GM23248 (cell line): ENCODE measurements around the gene NTMT1. TPM values are rescaled to one million over a fixed set of nuclear protein-coding genes. Genes with fewer than 3 reads are reported as not detected.

ENCODE experiments used
- DNase-seq: peaks from one replicate; pipeline ENCODE4 v3.0.0-alpha.2; 2015
- H2AFZ ChIP-seq: fragments of 200-600 bp; sonication (generic); 2 replicates; pipeline ENCODE4 v1.6.1; 2016; ENCODE audit warnings: antibody characterized with exemption
- H3F3A ChIP-seq: fragments of 200-600 bp; sonication (generic); 2 replicates; pipeline ENCODE4 v1.6.1; 2016; ENCODE audit warnings: mild to moderate bottlenecking, antibody characterized with exemption, mixed run types; ENCODE audit not compliant: insufficient read depth
- H3K27ac ChIP-seq: fragments of 200-600 bp; sonication (generic); 2 replicates; pipeline ENCODE4 v1.5.1; 2016; ENCODE audit warnings: mild to moderate bottlenecking
- H3K27me3 ChIP-seq: fragments of 200-600 bp; sonication (generic); replicated peaks from 2 replicates; pipeline ENCODE4 v1.6.1; 2016; ENCODE audit warnings: mild to moderate bottlenecking; ENCODE audit not compliant: insufficient read depth
- H3K36me3 ChIP-seq: fragments of 200-600 bp; sonication (generic); 2 replicates; pipeline ENCODE4 v1.6.1; 2016; ENCODE audit warnings: low read depth, mild to moderate bottlenecking
- H3K4me1 ChIP-seq: fragments of 200-600 bp; sonication (generic); 2 replicates; pipeline ENCODE4 v1.6.1; 2016; ENCODE audit warnings: mild to moderate bottlenecking; ENCODE audit not compliant: insufficient read depth
- H3K4me2 ChIP-seq: fragments of 200-600 bp; sonication (generic); one replicate; pipeline ENCODE4 v1.6.1; 2016; ENCODE audit warnings: mild to moderate bottlenecking; ENCODE audit not compliant: unreplicated experiment
- H3K4me3 ChIP-seq: fragments of 200-600 bp; sonication (generic); 2 replicates; pipeline ENCODE4 v1.5.1; 2016; ENCODE audit warnings: mild to moderate bottlenecking
- H3K79me2 ChIP-seq: fragments of 200-600 bp; sonication (generic); 2 replicates; pipeline ENCODE4 v1.6.1; 2016; ENCODE audit warnings: mild to moderate bottlenecking; ENCODE audit not compliant: insufficient read depth
- H3K9ac ChIP-seq: fragments of 200-600 bp; sonication (generic); 2 replicates; pipeline ENCODE4 v1.6.1; 2016; ENCODE audit warnings: mild to moderate bottlenecking
- H3K9me2 ChIP-seq: fragments of 200-600 bp; sonication (generic); 2 replicates; pipeline ENCODE4 v1.6.1; 2016; ENCODE audit warnings: mixed run types, mild to moderate bottlenecking, moderate library complexity; ENCODE audit not compliant: insufficient read depth
- H3K9me3 ChIP-seq: fragments of 200-600 bp; sonication (generic); one replicate; pipeline ENCODE4 v1.6.1; 2017; ENCODE audit warnings: low read depth
- H4K20me1 ChIP-seq: fragments of 200-600 bp; sonication (generic); 2 replicates; pipeline ENCODE4 v1.6.0; 2016; ENCODE audit not compliant: insufficient read depth
- EZH2 ChIP-seq: fragments of 200-600 bp; sonication (generic); IDR thresholded peaks from 2 replicates; pipeline ENCODE4 v1.6.1; 2018; ENCODE audit warnings: antibody characterized with exemption, mild to moderate bottlenecking; ENCODE audit not compliant: insufficient read depth, poor library complexity, severe bottlenecking
- EZH2phosphoT487 ChIP-seq: fragments of 200-600 bp; sonication (generic); IDR thresholded peaks from 2 replicates; pipeline ENCODE4 v1.6.1; 2018; ENCODE audit warnings: antibody characterized with exemption, moderate library complexity, mild to moderate bottlenecking, low read depth; ENCODE audit not compliant: insufficient read depth
- WGBS, 2 experiments: methylation state at CpG; one replicate each; pipeline ENCODE4 v1.1.6; 2015 to 2017; ENCODE audit warnings: low lambda C conversion rate in 2 of 2, low coverage in 1 of 2; ENCODE audit errors: missing lambda C conversion rate in 2 of 2; 5-methylcytosine and 5-hydroxymethylcytosine counted together
- in situ Hi-C: fragments of 300-500 bp; cut with MboI; formaldehyde crosslinking; loops from 2 replicates; pipeline ENCODE4 v1.15.0; 2020
- polyA plus RNA-seq: library from polyadenylated mRNA; unstranded; fragments of >200 nt; fragmentation: Nextera tagmentation; extraction: Ambion mirVana; gene quantifications from 2 replicates; pipeline ENCODE4 v1.2.1, GENCODE V29; 2016
- total RNA-seq: library from RNA; depleted of rRNA; stranded (reverse); fragments of >200 nt; shearing (Covaris generic); gene quantifications from 2 replicates; pipeline ENCODE4 v1.2.3, GENCODE V29; 2014; rRNA removed

Gene NTMT1, protein sequence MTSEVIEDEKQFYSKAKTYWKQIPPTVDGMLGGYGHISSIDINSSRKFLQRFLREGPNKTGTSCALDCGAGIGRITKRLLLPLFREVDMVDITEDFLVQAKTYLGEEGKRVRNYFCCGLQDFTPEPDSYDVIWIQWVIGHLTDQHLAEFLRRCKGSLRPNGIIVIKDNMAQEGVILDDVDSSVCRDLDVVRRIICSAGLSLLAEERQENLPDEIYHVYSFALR
- total RNA-seq = 32.6 and 44.5 TPM in 2 replicates
- polyA plus RNA-seq = 115 TPM in 2 replicates

DNA sequence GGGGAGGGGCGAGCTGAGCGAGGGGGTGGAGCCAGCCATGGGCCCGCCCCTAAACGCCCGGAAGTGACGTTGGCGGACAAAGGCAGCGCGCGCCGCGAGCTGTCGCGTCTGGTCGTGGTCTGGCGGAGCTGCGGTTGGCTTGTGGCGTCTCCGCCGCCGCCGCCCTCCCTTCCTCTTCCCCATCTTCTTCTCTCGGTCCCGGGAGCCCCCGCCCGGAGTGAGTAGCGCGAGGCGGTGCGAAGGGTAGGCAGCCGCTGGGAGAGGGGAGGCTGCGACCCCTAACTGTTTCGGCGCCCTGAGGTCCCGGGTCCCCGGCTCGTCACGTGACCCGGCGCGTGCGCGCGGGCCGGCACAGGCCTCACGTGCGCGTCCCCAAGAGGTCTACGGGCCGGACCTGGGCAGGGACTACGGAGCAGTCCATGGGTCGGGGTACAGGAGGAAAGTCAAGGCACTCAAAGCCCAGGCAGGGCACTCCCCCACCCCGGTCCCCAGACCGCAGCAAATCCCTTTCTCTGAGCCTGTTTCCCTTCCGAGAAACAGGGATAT, at the start of gene NTMT1:
TSS of gene NTMT1 (plus strand) at position 85 of the 546 bp plus-strand sequence. CDS start 6,541 bp downstream, outside the sequence.
- peak within 1 kb of the TSS; percentile 41 for H2AFZ ChIP-seq
- H3K27ac ChIP-seq = peak within 1 kb of the TSS; percentile 96
- peaks cover 40% of the 10 kb centered on the region for H3F3A ChIP-seq
- H3K4me3 ChIP-seq = peak within 1 kb of the TSS; percentile 85
- 0 to 2% methylated on average over 31 to 53 of the region's 55 CpGs for WGBS, 2 experiments
- H3K9ac ChIP-seq = peak within 1 kb of the TSS; percentile 94
- H3K9me3 ChIP-seq = no peaks in the 10 kb centered on the region
- peak within 1 kb of the TSS; percentile 98 for H3K4me2 ChIP-seq
- TF ChIP-seq EZH2 (no peak), EZH2phosphoT487 (no peak)
- H3K4me1 ChIP-seq = peaks cover 38% of the 10 kb centered on the region
- H4K20me1 ChIP-seq = no peaks in the 10 kb centered on the region
- peak; percentile 94 for DNase-seq
- in situ Hi-C loops = no loop called here
- H3K27me3 ChIP-seq = no peaks in the 10 kb centered on the region
- H3K79me2 ChIP-seq = peaks cover 56% of the 10 kb centered on the region
- H3K9me2 ChIP-seq = no peaks in the 10 kb centered on the region
- H3K36me3 ChIP-seq = no peaks in the 10 kb centered on the region

- WGBS, 2 experiments = 48 to 50% methylated on average over 32 to 34 of the region's 34 CpGs
- Histone ChIP-seq H2AFZ (peak overlapping the region; percentile 68), H3F3A (peaks cover 16% of the 10 kb centered on the region), H3K4me3 (no peak overlapping the region), H3K4me2 (no peak overlapping the region), H3K9me3 (no peaks in the 10 kb centered on the region), H3K27ac (peak overlapping the region; percentile 77), H3K36me3 (no peaks in the 10 kb centered on the region), H3K79me2 (no peaks in the 10 kb centered on the region), H3K4me1 (peaks cover 13% of the 10 kb centered on the region), H3K9me2 (no peaks in the 10 kb centered on the region), H4K20me1 (no peaks in the 10 kb centered on the region), H3K9ac (peak overlapping the region; percentile 64), H3K27me3 (no peaks in the 10 kb centered on the region)
- DNase-seq = peak; percentile 83
- in situ Hi-C loops = no loop called here
- no peak for TF ChIP-seq EZH2phosphoT487
- no peak for TF ChIP-seq EZH2
These were observed 49.1 kb upstream of the NTMT1 start for GRCh38 chr9:129576546-129577543.

GRCh38 chr9:129579294-129579693, 46.7 kb upstream of the NTMT1 start:
- H3K9ac ChIP-seq = no peak overlapping the region
- no peak overlapping the region for H3K4me2 ChIP-seq
- WGBS, 2 experiments = 93 to 95% methylated on average over 3 of the region's 3 CpGs
- H3K4me3 ChIP-seq = no peak overlapping the region
- DNase-seq = no peak
- TF ChIP-seq EZH2 (no peak), EZH2phosphoT487 (no peak)
- H3K27ac ChIP-seq = no peak overlapping the region
- peaks cover 13% of the 10 kb centered on the region for H3F3A ChIP-seq
- H3K79me2 ChIP-seq = no peaks in the 10 kb centered on the region
- in situ Hi-C loops = no loop called here
- no peaks in the 10 kb centered on the region for H3K36me3 ChIP-seq
- H3K4me1 ChIP-seq = peaks cover 13% of the 10 kb centered on the region
- H3K9me3 ChIP-seq = no peaks in the 10 kb centered on the region
- no peaks in the 10 kb centered on the region for H4K20me1 ChIP-seq
- H3K9me2 ChIP-seq = no peaks in the 10 kb centered on the region
- H3K27me3 ChIP-seq = no peaks in the 10 kb centered on the region
- H2AFZ ChIP-seq = no peak overlapping the region

DNA sequence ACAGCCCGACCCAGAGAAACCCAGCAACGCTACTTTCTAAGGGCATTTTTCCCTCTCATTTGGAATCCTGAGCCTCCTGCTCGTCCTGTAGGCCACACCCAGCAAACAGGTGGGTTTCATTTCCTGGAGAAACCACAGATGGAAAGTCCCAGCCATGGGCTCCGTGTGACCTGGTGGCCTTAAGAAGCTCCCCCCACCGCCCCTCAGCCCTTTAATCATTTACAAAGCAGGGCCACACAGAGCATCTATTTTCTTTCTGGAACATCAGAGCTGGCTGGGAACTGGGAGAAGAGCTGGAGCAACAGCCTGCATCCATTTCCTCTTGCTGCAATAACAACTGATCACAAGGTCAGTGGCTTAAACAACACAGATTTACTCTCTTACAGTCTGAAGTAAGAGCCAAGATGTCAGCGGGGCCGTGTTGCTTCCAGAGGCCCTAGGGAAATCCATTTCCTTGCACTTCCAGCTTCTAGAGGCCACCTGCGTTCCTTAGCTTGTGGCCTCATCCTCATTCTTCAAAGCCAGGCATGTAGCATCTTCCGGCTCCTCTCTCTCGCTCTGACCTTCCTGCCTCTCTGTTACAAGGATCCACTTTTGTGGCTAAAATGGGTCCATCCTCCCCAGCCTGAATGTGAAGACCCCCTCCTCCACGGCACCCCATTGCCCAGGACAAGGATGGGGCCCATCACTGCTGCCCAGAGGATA, 45.6 kb upstream of the NTMT1 start:
- Histone ChIP-seq H3K9me2 (no peaks in the 10 kb centered on the region), H3K27me3 (no peaks in the 10 kb centered on the region), H2AFZ (no peak overlapping the region), H3K4me3 (no peak overlapping the region), H4K20me1 (no peaks in the 10 kb centered on the region), H3K4me1 (peaks cover 10% of the 10 kb centered on the region), H3K27ac (no peak overlapping the region), H3K4me2 (no peak overlapping the region), H3K9me3 (no peaks in the 10 kb centered on the region), H3K36me3 (no peaks in the 10 kb centered on the region), H3F3A (peaks cover 2% of the 10 kb centered on the region; the same call in 1 of the 2 replicates), H3K9ac (no peak overlapping the region), H3K79me2 (no peaks in the 10 kb centered on the region)
- 72 to 77% methylated on average over 11 of the region's 11 CpGs for WGBS, 2 experiments
- no peak for DNase-seq
- in situ Hi-C loops = no loop called here
- TF ChIP-seq EZH2phosphoT487 (no peak), EZH2 (no peak)
